HG03135 (cell line): Measurements from ENCODE around the gene HIVEP3.
"Not testable (repeated sequence)": the region's sequence is repeated elsewhere in the genome, so short reads cannot be mapped to it uniquely, and the experiment has no call there.

Source experiments
- ATAC-seq: cut with Tn5 transposase; IDR thresholded peaks from one replicate; pipeline ENCODE4 v1.9.1; 2021; ENCODE audit warnings: mild to moderate bottlenecking, moderate library complexity; ENCODE audit not compliant: unreplicated experiment

The HIVEP3 gene

DNA sequence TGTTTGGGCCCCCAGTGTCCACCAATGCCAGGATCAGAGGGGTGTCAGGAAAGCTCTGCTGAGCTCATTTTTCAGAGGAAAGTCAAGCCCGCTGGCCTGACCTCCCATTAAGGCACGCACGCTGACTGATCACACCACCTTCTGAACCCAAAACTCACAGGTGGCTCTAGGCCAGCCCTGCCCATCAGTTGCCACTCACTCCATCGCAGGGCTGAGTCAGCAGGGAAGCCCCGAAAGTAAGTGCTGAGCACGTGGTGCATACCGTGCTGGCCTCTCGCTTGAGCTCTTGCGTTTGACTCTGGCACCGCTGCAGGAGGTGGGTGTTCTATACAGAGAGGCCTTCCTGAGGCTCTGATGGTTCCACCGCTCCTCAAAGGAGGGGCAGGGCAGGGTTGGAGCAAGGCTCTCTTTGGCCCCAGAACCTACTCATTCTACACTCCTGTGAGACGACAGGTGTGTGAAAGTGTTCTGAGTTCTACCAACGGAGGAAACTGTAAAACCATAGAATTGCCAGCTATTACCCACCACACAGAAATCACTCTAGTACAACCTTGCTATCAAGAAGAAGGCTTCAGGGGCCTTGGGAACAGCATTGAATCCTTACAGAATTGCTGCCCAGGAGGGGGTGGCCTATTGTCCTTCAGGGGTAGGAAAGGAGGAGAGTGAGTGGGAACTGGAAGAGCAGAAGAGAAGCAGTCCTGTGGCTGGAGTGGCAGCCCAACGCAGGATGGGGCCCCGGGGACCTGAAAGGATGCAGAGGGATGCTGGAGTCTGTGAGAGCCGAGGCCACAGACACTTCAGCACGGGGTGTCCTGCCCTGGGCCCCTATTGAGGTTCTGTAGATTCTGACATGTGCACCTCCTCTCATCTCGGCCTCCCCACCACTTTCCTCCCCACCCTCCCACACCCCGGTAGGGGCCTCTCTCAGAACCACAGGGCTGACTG, 219.5 kb downstream of the HIVEP3 start:
- no peak for ATAC-seq

DNA sequence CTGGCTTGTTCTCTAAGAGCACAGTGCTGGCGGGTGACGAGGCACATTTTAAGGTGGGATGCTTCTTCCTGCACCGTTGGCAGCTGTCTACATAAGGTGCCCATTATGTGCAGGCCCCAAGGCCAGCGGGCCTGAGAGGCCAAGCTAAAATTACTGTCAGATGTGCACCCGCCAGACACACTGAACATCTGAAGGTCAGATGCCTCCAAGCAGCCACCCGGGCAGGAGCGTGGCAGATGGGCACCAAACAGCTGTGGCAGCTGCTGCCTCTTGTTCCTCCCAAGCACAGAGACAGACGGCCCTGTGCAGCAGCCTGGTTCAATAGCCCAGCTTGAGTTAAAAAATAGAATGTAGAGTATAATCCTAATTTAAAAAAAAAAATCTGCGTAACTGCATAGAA, 222.3 kb downstream of the HIVEP3 start:
- no peak for ATAC-seq

GRCh38 chr1:41695118-41695745, 223.5 kb downstream of the HIVEP3 start:
- no peak for ATAC-seq

DNA sequence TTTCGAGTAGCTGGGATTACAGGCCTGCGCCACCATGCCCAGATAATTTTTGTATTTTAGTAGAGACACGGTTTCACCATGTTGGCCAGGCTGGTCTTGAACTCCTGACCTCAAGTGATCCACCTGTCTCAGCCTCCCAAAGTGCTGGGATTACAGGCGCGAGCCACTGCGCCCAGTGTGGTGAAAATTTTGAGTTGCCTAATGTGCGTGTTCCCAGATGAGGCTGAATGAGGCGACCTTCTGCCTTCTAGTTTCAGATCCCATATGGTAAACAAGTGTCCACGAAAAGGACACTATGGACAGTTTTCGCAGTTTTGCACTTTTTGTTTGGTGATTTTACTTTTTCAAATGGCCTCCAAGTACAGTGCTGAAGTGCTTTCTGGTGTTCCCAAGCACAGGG, 226.8 kb downstream of the HIVEP3 start:
- ATAC-seq, result not testable (repeated sequence)

DNA sequence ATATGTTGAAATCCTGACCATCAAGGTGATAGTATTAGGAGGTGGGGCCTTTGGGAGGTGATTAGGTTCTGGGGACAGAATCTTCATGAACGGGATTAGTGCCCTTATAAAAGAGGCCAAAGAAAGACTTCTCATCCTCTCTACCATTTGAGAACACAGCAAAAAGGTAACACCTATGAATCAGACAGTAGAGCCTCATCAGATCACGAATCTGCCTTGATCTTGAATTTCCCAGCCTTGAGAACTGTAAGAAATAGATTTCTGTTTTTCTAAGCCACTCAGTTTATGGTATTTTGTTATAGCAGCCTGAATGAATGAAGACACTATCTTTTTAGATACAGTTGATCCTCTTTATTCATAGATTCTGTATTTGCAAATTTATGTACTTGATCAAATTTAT, 227.3 kb downstream of the HIVEP3 start:
- ATAC-seq, result no peak

GRCh38 chr1:41690331-41690730, 228.4 kb downstream of the HIVEP3 start:
- no peak for ATAC-seq

DNA sequence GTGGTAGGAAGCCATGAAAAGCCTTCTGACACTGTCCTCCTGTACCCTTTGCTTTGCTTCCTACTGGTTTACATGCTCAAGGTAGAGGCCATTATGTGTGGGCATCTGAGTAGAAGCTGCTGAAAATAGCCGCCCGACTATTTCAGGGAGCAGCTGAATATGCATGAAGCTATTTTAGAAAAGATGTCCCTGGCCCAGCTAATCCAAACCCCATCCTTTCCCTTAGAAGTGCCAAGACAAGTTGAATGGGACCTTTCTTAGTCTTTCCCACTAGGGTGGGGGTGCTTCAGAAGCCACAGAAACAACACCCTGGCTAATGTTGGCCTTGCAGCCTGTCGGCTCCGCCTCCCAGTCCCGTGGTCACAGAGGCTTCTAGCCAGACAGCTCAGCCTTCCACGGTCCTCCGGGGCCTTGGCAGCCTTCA, 229.2 kb downstream of the HIVEP3 start:
- no peak for ATAC-seq

GRCh38 chr1:41689139-41689538, 229.6 kb downstream of the HIVEP3 start:
- no peak for ATAC-seq

DNA sequence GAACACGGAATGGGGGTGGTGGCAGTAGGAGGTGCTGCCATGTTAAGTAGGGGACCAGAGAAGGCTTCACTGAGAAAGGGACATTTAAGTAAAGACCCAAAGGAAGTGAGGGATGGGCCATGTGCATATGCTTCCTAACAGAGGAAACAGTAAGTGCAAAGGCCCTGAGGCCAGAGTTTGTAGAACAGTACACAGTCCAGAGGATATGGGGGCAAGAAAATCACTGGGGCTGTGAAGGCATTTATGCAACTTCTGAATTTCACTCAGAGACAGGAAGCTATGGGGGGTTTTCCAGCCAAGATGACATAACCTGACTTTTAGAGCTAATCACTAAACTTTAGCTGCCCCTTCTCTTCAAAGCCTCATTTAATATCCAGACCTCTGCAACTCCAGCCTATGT, 231.7 kb downstream of the HIVEP3 start:
- no peak for ATAC-seq

GRCh38 chr1:41683681-41684500, 234.8 kb downstream of the HIVEP3 start:
- no peak for ATAC-seq

DNA sequence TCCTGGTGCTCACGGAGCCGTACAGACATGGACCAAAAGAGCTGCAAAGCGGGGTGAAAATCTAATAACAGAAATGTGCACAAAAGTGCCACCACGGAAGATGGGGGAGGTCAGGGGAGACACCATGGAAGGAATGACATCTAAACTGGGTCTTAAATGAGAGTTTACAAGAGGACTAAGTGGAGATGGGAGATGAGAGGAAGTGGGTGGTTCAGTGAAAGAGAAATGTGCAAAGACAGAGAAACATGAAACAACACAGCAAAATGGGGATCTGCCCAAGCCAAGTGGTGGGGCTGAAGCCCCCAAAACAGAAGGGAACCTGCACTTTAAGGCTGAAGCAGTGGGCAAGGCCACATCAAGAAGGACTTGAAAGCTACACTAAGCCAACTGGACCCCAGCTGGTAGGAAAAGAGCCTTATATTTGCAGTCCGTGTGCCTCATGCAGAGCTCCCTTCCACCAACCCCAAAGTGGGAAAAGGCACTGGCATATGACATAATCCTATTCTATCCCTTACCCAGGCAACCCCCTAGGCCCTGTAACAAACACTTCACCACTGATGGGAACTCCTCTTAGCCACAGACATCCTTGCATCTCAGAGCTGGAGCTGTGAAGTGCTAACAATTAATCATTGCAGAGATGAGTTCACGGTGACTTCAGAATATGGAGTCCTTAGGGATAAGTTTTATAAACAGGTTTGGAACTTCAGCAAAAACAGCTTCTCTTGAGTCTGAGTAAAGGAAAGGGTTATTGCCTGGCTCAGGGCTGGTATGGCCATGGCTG, 235.7 kb downstream of the HIVEP3 start:
- no peak for ATAC-seq

- no peak for ATAC-seq
Observed at GRCh38 chr1:41682149-41682548, 236.6 kb downstream of the HIVEP3 start.

- ATAC-seq, result no peak
Observed at GRCh38 chr1:41681331-41682098, 237.2 kb downstream of the HIVEP3 start.

DNA sequence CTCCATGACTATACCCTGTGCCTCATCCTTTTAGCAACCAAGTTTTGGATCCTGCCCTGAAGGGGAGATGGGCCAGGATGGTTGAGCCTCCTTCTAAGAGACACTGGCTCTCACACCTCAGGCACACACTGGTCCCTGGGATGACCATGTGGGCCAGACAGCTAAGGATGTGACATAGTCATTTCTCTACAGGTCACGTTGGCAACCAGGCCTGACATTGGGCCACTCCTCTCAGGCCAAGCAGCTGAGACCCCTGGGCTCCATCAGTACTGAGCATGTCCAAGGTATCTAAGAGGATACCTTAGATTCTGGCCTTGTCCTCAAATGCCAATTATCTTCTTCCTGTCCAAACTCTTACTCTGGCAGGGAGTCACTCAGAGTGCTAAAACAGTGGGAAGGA, 238.7 kb downstream of the HIVEP3 start:
- no peak for ATAC-seq

- ATAC-seq, result no peak
Observed at GRCh38 chr1:41679531-41679930, 239.2 kb downstream of the HIVEP3 start.

- ATAC-seq, result no peak
Observed at GRCh38 chr1:41678111-41678878, 240.4 kb downstream of the HIVEP3 start.

- no peak for ATAC-seq
Observed at GRCh38 chr1:41677620-41678019, 241.1 kb downstream of the HIVEP3 start.

DNA sequence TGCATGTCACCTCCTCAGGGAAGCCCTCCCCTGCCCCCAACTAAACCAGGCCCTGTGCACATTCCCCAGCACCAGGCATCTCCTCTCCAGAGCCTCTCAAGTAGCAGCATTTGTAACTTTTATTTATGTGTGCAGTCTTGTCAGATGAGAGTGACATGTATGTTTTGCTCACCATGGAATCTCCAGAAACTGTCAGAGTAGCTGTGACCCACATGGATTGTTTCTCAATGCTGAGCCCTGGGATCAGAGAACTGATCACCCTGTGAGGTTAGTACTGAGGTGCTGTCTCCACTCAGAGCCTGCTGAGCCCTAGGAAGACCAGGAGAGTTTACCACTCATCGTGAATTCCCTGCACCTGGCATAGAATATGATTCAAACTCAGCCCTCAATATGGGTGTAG, 243.3 kb downstream of the HIVEP3 start:
- no peak for ATAC-seq

DNA sequence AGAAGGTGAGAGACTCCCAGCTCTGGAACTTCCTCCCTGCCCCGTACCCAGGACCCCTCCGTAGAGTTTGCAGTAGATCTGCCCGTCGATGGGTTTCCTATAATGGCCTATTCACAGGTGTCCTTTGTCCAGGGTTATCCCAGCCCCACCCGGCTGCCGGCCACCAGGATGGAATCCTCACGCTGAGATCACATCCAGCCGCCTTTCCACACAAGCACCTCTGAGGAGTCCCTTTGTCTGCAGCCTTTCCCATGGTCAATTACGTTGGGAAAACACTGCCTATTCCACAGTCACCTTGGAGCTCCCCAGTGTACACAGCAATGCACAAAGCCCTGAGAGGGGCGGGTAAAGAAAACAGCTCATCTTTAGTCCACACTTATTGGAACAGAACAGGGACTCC, 244.2 kb downstream of the HIVEP3 start:
- no peak for ATAC-seq
